ENCODE results near the gene ALOX15. TPM values are rescaled to one million over a fixed set of nuclear protein-coding genes. Genes with fewer than 3 reads are reported as not detected.

Gene ALOX15
- polyA plus RNA-seq, 1 experiment: not detected

DNA sequence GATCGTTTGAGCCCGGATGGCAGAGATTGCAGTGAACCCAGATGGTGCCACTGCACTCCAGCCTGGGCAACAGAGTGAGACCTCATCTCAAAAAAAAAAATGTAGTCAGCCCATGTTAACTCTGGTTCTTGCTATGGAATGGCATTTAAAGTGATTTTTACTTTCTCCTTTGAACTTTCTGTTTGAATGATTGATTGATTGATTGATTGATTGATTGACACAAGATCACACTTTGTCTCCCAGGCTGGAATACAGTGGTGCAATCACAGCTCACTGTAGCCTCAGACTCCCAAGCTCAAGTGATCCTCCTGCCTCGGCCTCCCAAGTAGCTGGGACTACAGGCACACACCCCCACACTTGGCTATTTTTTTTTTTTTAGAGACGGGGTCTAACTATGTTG is 40.2 kb downstream of the ALOX15 start:
- TF ChIP-seq, protein P1, sequence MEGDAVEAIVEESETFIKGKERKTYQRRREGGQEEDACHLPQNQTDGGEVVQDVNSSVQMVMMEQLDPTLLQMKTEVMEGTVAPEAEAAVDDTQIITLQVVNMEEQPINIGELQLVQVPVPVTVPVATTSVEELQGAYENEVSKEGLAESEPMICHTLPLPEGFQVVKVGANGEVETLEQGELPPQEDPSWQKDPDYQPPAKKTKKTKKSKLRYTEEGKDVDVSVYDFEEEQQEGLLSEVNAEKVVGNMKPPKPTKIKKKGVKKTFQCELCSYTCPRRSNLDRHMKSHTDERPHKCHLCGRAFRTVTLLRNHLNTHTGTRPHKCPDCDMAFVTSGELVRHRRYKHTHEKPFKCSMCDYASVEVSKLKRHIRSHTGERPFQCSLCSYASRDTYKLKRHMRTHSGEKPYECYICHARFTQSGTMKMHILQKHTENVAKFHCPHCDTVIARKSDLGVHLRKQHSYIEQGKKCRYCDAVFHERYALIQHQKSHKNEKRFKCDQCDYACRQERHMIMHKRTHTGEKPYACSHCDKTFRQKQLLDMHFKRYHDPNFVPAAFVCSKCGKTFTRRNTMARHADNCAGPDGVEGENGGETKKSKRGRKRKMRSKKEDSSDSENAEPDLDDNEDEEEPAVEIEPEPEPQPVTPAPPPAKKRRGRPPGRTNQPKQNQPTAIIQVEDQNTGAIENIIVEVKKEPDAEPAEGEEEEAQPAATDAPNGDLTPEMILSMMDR (IDR thresholded peaks at IDR 0.05; ENCODE audit: insufficient read depth, low read depth, low read length): no peak
- no peak overlapping the region for H3K4me3 ChIP-seq (ENCODE audit: low read depth, low read length)
- peaks cover 13% of the 10 kb centered on the region for H3K27me3 ChIP-seq (ENCODE audit: control insufficient read depth, insufficient read depth, low read length)
- ChIA-PET POLR2A (no interaction called here), CTCF (interaction anchor here (1.0 to 9.5 kb wide), 2 partner anchors 23 to 35 kb away, joined by 4 to 52 read pairs; no protein-coding TSS in a partner anchor)
- no peak for DNase-seq (ENCODE audit: low read depth)
- no peaks in the 10 kb centered on the region for H3K36me3 ChIP-seq (ENCODE audit: control insufficient read depth, insufficient read depth, low read length)

DNA sequence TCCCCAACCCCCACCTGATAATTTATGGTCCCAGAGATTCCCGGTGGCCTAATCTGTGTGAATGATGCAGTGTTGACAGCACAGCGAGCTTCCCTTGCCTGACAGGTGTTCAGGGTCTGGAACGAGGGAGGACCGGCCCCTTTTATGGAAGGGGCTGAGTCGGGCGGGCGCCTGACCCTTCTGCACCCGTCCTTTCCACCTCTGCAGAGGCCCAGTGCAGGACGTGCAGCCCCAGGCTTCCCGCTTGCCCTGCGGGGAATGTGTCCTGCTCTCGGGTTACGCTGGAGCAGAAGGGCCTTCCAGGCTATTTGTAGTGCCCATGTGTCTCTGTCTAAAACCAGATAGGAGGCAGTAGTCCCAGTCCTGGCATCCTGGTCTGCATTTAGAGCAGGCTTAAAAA is 40.9 kb downstream of the ALOX15 start:
- Histone ChIP-seq H3K4me3 (ENCODE audit: low read depth, low read length) (no peak overlapping the region), H3K27me3 (ENCODE audit: control insufficient read depth, insufficient read depth, low read length) (peaks cover 13% of the 10 kb centered on the region), H3K36me3 (ENCODE audit: control insufficient read depth, insufficient read depth, low read length) (no peaks in the 10 kb centered on the region)
- no peak for DNase-seq (ENCODE audit: low read depth)
- ChIA-PET POLR2A (interaction anchor here (0.7 kb wide), 1 partner anchor 45 kb away, joined by 3 read pairs; no protein-coding TSS in a partner anchor), CTCF (interaction anchor here (1.0 to 9.5 kb wide), 2 partner anchors 24 to 34 kb away, joined by 4 to 52 read pairs; no protein-coding TSS in a partner anchor)
- TF ChIP-seq, protein P1 (IDR thresholded peaks at IDR 0.05; ENCODE audit: insufficient read depth, low read depth, low read length): no peak

DNA sequence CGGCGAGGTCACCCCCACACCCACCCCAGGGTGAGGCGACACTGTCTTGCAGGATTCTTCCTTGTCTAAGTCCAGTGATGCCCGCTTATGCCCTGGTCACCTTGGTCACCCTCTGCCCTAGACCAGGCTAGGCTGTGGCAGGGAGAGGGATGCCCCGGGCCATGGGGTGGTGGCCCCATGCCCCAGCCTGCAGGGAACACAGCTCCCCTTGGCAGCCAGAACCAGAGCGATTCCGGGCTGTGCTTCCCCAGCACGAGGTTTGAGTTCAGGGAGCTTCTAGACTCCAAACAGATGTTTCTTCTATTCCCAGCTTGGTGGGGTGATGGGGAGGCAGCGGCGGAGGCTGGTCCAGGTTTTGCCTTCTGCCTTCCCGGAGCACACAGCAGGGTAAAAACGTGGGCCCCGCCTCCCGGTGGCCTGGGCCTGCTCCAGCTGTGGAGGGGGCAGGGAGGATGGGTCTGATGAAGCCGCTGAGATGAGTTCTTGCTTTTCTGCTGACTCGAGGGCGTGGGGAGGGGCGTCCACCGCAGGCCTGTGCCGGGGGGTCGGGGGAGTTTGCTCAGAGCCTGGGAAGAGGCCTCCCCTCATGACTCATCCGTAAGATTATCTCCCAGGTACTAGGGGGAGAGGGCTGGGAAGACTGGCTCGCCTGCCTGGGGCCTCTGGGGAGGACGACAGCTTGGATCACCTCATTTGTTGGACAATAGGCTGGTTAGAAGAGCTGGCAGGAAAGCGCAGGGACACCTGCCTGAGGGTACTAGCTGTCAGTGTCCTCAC is 41.8 kb downstream of the ALOX15 start:
- no peak overlapping the region for H3K4me3 ChIP-seq (ENCODE audit: low read depth, low read length)
- TF ChIP-seq, protein P1 (IDR thresholded peaks at IDR 0.05; ENCODE audit: insufficient read depth, low read depth, low read length): no peak
- no peak for DNase-seq (ENCODE audit: low read depth)
- ChIA-PET POLR2A (no interaction called here), CTCF (interaction anchor here (0.8 to 9.5 kb wide), 3 partner anchors 13 to 48 kb away, joined by 3 to 52 read pairs (median 3); no protein-coding TSS in a partner anchor)
- H3K36me3 ChIP-seq (ENCODE audit: control insufficient read depth, insufficient read depth, low read length): no peaks in the 10 kb centered on the region
- peaks cover 13% of the 10 kb centered on the region for H3K27me3 ChIP-seq (ENCODE audit: control insufficient read depth, insufficient read depth, low read length)

DNA sequence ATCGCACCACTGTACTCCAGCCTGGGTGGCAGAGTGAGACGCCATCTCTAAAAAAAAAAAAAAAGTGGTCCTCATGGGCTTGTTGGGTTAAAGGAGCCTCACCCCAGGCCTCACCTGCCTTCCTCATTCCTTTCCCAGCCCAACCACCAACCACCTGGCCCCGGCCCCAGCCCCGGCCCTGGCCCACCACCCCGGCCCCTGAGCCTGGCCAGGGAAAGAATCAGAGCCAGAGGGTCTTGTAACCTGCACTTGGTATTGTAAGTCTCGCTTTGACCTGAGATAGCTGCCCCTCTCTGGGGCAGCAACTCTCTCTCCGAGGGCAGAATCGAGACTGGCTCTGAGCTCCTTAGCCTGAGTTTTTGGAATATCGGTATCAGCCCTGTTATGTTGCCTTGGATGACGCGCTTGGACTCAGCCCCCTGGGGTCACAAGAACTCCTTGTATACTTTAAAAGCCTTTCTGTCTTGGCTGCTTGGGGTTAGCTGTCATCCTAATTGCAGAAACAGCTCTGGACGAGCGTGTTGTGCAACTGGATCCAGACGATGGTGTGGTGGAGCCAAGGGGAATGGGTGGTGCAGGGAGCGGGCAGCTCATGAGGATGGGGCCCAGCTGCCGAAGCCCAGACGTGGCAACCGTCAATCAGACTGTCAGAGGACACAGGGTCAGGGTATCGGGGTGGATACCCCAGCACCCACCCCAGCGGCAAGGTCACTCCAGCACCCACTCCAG is 42.5 kb downstream of the ALOX15 start:
- TF ChIP-seq, protein P1 (IDR thresholded peaks at IDR 0.05; ENCODE audit: insufficient read depth, low read depth, low read length): no peak
- CTCF ChIA-PET: interaction anchor here (0.9 to 9.5 kb wide), 2 partner anchors 32 to 48 kb away, joined by 3 to 52 read pairs; no protein-coding TSS in a partner anchor
- Histone ChIP-seq H3K27me3 (ENCODE audit: control insufficient read depth, insufficient read depth, low read length) (peaks cover 13% of the 10 kb centered on the region), H3K36me3 (ENCODE audit: control insufficient read depth, insufficient read depth, low read length) (no peaks in the 10 kb centered on the region), H3K4me3 (ENCODE audit: low read depth, low read length) (no peak overlapping the region)
- POLR2A ChIA-PET: no interaction called here
- no peak for DNase-seq (ENCODE audit: low read depth)

DNA sequence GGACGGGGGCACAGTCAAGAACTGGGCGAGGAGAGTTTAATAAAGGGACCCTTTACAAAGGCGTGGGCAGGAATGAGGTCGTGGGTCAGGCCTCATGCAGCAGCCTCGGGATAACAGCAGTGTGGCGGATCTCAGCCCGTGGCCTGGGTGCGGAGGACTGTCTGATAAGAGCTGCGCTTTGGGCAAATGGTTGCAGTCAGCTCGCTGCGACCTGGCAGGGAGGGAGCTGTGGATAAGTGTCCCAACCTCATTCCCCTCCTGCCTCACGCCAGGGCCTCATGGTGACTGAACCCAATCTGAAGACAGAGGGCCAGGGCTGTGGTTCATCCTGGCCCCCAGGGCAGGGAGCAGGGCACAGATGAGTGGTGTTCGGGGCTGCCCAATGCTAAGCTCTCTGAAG is 43.5 kb downstream of the ALOX15 start:
- TF ChIP-seq, protein P1 (IDR thresholded peaks at IDR 0.05; ENCODE audit: insufficient read depth, low read depth, low read length): no peak
- CTCF ChIA-PET: interaction anchor here (1.1 to 9.5 kb wide), 2 partner anchors 17 to 31 kb away, joined by 3 to 52 read pairs; no protein-coding TSS in a partner anchor
- DNase-seq (ENCODE audit: low read depth): no peak
- peaks cover 11% of the 10 kb centered on the region for H3K27me3 ChIP-seq (ENCODE audit: control insufficient read depth, insufficient read depth, low read length)
- no peak overlapping the region for H3K4me3 ChIP-seq (ENCODE audit: low read depth, low read length)
- POLR2A ChIA-PET: no interaction called here
- H3K36me3 ChIP-seq (ENCODE audit: control insufficient read depth, insufficient read depth, low read length): no peaks in the 10 kb centered on the region

Data from BJ (cell line).